ENCODE measurements around the gene HCN1. TPM values are rescaled to one million over a fixed set of nuclear protein-coding genes. Genes with fewer than 3 reads are reported as not detected.
A peak's percentile ranks its signal among the peaks of the same experiment; 100 is the strongest.

HCN1 gene
- total RNA-seq: under 1 TPM in 1 of 4 donors, not detected in 3; 0.13 TPM

GRCh38 chr5:45696206-45696836 lies at the start of gene HCN1:
TSS of gene HCN1 (minus strand) at chr5:45696380.
- Histone ChIP-seq H3K36me3 (no peaks in the 10 kb centered on the region), H3K4me1 (peaks cover 14% of the 10 kb centered on the region), H3K4me3 (peak within 1 kb of the TSS; percentile 47), H3K9me3 (no peaks in the 10 kb centered on the region), H3K27me3 (peaks cover 52% of the 10 kb centered on the region), H3K27ac (no peak within 1 kb of the TSS)
- TF ChIP-seq POLR2AphosphoS5 (IDR thresholded peaks at IDR 0.05) (no peak), CTCF (IDR thresholded peaks at IDR 0.05) (peak in 1 of 2 donors; percentile 81)
- peak in 1 of 2 donors; percentile 78 for DNase-seq (ENCODE audit: low spot score in 2 of 2)
- 35% methylated on average over 16 of the region's 46 CpGs for WGBS

GRCh38 chr5:45741110-45741509 lies 44.9 kb upstream of the HCN1 start:
- Histone ChIP-seq H3K27ac (no peak overlapping the region), H3K9me3 (no peaks in the 10 kb centered on the region), H3K27me3 (no peaks in the 10 kb centered on the region), H3K4me1 (no peaks in the 10 kb centered on the region), H3K4me3 (no peak overlapping the region), H3K36me3 (no peaks in the 10 kb centered on the region)
- WGBS: 49% methylated on average over 5 of the region's 5 CpGs
- TF ChIP-seq POLR2A (IDR thresholded peaks at IDR 0.05): no peak
- TF ChIP-seq EP300 (IDR thresholded peaks at IDR 0.05): no peak
- no peak for TF ChIP-seq POLR2AphosphoS5 (IDR thresholded peaks at IDR 0.05)
- no peak for TF ChIP-seq CTCF (IDR thresholded peaks at IDR 0.05)
- no peak for DNase-seq (ENCODE audit: low spot score in 2 of 2)

- Histone ChIP-seq H3K36me3 (no peaks in the 10 kb centered on the region), H3K27ac (no peak overlapping the region), H3K4me3 (no peak overlapping the region), H3K4me1 (no peaks in the 10 kb centered on the region), H3K9me3 (no peaks in the 10 kb centered on the region), H3K27me3 (no peaks in the 10 kb centered on the region)
- no peak for TF ChIP-seq CTCF (IDR thresholded peaks at IDR 0.05)
- no peak for TF ChIP-seq POLR2AphosphoS5 (IDR thresholded peaks at IDR 0.05)
- no peak for TF ChIP-seq POLR2A (IDR thresholded peaks at IDR 0.05)
- no peak for TF ChIP-seq EP300 (IDR thresholded peaks at IDR 0.05)
- no peak for DNase-seq (ENCODE audit: low spot score in 2 of 2)
- WGBS: 54% methylated on average over 5 of the region's 5 CpGs
These were observed 41.0 kb upstream of the HCN1 start for GRCh38 chr5:45737153-45737552.

- no peak for DNase-seq (ENCODE audit: low spot score in 2 of 2)
- Histone ChIP-seq H3K4me3 (no peak overlapping the region), H3K27ac (no peak overlapping the region), H3K27me3 (no peaks in the 10 kb centered on the region), H3K9me3 (no peaks in the 10 kb centered on the region), H3K36me3 (no peaks in the 10 kb centered on the region), H3K4me1 (no peaks in the 10 kb centered on the region)
- no peak for TF ChIP-seq EP300 (IDR thresholded peaks at IDR 0.05)
- TF ChIP-seq CTCF (IDR thresholded peaks at IDR 0.05): no peak
- no peak for TF ChIP-seq POLR2A (IDR thresholded peaks at IDR 0.05)
- no peak for TF ChIP-seq POLR2AphosphoS5 (IDR thresholded peaks at IDR 0.05)
- WGBS: 63% methylated on average over 3 of the region's 3 CpGs
These were observed 29.4 kb upstream of the HCN1 start for GRCh38 chr5:45725537-45725936.

GRCh38 chr5:45697201-45697600 lies 1.0 kb upstream of the HCN1 start:
- Histone ChIP-seq H3K27ac (no peak overlapping the region), H3K9me3 (no peaks in the 10 kb centered on the region), H3K27me3 (peaks cover 52% of the 10 kb centered on the region), H3K4me3 (no peak overlapping the region), H3K4me1 (peaks cover 14% of the 10 kb centered on the region), H3K36me3 (no peaks in the 10 kb centered on the region)
- no peak for TF ChIP-seq POLR2AphosphoS5 (IDR thresholded peaks at IDR 0.05)
- TF ChIP-seq CTCF (IDR thresholded peaks at IDR 0.05): no peak
- TF ChIP-seq POLR2A (IDR thresholded peaks at IDR 0.05): no peak
- no peak for TF ChIP-seq EP300 (IDR thresholded peaks at IDR 0.05)
- no peak for DNase-seq (ENCODE audit: low spot score in 2 of 2)
- 54% methylated on average over 6 of the region's 6 CpGs for WGBS

Measured in suprapubic skin (tissue), 4 donors.